Middle frontal gyrus (tissue), 1 donor: ENCODE measurements around the gene FYB1.

Experiments
- DNase-seq: peaks from one replicate; pipeline ENCODE4 v3.0.0-alpha.2; 2015; ENCODE audit warnings: low spot score; ENCODE audit errors: extremely low spot score

FYB1 gene

DNA sequence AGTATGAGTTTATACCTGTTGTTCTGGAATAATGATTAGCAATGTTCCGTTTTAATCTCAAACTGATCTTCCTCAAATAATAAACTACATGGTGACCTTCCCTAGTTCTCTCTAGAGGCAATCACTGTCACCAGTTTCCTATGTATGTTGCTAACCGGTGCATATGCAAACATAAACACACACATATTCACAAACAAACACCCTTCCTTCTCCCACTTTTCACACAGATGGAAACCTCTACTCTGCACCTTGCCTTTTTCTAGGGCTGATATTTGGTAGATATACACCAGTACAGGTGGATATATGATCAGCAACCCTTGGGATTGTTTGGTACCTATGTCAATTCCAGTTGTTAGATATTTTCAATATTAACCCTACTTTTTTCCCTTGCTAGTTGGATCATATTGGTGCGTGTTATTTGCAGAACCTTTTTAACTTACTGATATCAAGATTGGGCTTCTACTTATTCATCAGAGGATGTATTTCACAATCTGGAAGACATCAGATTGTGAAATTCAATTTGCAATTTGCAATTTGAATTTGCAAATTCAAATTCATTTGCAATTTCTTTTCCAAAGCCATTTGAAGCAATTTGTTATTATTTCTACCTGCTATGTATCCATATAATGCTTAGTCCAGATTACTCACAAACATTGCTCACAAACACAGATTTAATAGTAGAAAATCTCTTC, 12.6 kb downstream of the FYB1 start:
- DNase-seq = no peak

DNA sequence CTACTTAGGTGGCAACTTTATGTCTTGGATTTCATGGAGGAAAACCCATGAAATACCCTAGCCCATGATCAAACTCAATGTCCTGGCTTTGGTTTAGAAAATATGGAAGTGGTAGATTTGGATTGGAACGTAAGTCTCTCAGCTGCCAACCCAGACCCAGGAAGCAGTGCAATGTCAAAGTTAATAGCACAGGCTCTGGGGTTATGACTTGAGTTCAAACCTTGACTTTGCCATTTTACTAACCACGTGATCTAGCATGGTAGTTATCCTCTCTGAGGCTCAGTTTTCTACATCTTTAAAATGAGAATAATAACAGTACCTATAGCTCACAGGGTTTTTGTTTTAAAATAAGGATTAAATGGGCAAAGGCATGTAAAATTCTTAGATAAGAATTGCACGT, 13.8 kb downstream of the FYB1 start:
- DNase-seq = no peak

DNA sequence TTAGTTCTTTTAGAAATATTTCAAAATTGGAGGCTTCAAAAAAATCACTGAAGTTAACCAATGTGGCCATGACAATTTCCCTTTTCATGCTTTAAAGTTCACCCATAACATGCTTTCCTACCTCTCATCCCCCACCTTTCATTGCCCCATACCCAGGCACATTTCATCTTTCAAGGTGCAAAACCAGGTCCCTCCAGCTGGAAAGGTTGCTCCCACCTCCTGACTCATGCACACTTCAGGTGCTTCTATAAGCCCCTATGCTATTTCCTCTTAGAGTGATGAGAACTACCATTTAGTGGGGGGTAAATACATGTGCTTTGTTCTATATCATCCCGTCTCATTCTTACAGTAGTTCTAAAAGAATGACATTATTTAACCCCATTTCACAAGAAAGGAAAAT, 15.4 kb downstream of the FYB1 start:
- no peak for DNase-seq

DNA sequence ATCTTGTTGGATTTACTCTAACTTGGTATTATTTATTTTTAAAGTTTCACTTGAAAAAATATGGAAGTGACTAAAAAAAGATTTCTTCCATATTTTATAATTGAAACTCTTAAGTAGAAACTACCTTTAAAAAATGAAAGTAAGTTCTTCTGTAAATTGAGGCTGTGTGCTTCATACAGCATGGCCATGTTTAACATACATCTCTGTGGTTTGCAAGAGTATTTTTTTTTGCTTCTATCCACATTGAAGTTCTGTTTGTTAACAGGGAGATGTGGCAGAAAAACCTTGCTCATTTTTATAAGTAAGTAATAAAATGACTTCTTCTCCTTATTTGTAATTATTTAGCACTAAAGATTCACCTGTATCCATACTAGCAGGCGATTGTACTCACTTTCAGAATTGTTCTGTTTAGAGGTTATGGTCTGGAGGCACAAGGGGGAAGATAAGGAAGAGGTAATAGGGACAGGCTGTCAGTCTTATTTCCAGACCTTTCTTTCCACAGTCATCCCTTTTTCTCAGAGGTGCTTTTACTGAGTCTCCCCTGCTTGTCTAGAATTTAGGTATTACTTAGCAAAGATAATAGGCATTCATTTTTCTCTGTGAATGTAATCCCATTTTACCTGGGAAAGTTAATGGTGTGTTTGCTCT, 16.0 kb downstream of the FYB1 start:
- DNase-seq = no peak

DNA sequence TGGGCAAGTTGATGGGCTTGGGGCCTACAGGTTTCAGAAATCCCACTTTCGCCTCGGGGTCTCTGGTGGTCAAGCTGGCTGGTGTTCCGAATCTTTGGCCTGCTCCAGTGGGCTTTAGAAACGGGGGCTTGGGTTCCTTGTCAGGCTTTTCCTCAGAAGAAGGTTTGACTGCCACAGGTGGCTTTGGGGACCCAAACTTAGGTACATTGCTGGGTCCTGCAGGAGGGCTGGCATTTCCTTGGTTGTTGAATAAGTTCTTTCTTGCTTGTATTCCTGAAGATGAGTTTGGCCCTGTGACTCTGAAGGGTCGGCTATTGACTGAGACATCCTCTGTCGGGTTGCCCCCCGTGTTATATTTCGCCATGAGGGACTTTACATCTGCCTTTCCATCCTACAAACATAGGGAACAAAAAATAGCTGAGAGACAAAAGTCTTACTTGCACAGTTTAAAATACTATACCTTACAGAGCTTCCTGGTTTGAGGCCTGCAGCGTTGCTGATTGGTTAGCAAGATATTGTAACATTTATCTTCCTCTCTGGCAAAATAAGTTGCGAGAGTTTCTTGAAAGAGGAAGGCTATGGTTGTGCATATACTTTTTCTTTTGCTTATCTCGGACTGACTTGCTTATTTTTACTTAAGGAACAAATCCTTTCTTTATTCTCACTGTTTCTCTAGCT, 16.6 kb downstream of the FYB1 start:
- DNase-seq = no peak

DNA sequence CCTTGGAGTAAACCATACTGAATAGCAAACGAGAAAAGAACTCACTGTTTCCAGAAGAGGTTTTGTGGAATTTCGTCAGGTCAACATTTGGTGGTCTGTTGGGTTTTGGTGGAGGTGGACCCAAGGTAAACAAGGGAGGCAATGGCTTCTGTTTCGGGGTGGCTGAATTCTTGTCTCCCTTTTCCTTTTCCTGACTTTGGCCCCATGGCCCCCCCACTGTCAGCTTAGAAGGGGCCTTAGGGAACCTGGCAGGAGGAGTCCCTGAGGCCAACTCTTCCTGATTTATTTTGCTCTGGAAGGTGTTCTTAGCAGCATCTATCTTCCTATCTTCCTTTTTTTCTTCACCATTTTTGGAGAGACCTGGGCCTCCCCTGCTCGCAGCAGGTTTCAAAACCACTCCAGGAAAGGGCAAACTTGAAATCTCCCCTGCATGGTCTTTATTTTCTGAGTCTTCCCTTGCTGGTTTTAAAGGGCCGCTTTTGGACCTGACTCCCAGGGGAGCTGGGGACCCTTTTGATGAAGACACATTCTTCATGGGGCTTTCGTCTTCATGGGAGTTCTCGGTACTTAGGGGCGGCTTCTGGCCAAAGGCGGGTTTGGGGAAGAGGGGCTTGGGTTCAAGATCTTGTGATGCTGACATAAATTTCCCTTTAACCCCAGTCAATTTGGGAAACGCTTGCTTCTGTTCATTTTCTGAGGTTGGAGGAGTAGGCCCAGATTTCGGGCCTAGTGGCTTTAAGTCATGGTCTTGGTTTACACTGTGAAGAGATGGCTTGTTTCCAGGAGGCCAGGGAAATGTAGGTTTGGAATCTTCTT, 17.4 kb downstream of the FYB1 start:
- DNase-seq = no peak

DNA sequence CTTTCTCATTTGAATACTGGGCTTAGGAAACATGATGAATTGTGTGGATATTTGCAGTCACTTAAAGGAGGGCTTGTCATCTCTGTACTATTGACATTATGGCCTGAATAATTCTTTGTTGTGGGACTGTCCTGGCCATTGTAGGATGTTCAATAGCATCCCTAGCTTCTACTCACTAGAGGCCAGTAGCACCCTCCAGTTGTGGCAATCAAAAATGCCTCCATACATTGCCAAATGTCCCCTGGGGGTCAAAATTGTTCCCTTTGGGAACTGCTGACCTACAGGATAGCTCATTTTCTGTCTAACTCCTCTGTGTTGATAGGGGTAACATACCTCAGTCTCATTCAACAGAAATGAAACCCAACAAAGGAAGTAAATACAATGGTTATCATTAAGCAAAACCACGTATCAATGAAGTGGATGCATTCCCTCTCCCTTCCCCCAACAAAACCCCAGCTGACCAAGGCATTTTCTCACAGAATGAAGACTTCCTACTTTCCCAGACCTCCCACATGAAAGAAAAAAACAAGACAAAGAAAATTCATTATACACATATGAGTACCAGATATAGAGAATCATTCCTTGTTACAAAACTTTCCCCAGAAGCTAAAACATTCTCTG, 18.1 kb downstream of the FYB1 start:
- no peak for DNase-seq

DNA sequence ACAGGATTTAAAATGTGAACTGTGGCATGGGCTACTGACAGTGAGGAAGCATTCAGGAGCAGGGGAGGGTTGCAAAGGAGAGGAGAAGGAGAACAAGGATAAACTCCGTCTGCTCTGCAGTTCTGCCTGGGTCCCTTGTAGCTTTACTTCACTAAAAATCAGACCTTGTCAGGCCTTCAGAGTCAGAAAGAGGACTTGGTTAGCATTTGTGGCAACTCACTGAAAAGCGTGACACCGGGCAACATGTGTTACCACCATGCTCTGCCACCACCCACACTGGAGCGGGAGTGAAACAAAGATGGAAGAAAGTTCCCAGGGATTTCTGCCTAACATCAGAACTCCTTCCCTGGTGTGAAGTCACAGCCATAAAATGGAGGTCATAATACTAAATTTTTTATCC, 19.3 kb downstream of the FYB1 start:
- no peak for DNase-seq

DNA sequence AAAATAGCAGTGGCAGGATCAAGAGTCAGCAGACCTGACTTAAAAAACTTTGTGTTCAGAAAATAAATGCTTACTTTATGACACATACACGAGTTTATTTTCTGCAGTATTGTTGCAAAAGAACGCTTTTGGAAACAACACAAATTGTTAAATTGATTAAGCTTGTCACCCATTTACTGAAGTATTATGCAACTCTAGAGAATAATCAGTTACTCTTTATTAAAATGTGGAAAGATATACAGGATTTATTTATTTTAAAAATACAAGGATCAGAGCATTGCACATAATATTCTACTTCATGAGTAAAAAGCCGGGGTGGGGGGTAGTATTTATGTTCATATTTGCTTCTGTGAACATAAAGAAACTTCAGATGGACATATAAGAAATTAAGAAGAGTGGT, 20.0 kb downstream of the FYB1 start:
- DNase-seq = no peak

DNA sequence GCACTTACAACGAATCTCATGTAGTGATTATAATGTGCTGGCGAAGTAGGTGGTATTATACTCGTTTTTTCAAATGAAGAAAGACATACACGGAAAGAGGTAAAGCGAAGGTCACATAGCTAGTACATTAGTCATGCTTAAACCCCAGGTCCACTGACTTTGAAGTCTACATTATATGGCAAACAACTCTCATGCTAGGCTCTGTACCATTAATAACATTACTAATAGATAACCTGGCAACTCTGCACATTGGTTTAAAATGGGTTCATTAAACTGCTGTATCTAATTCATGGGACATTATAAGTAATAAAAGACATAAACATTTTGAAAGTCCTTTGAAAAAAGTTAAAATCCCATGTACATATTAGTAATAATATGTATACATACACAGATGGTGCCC, 21.2 kb downstream of the FYB1 start:
- DNase-seq = no peak

DNA sequence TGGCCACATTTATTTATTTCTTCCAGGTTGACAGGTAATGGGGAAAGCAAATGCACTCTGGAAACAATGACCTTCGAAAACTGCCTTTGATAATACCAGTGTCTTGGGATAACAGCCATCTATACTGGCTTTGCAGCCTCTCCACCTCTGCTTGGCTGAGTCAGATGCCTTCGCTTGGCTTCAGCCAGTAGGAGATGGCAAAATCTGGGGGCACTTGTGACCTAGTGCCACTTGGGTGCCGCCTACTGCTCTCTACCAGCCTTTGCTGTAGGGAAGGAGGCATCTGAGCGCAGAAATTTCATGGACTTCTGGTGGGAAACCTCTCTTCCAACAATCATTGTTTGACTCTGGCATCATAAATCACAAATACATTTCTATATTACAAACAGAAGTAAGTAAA, 21.8 kb downstream of the FYB1 start:
- DNase-seq = no peak

DNA sequence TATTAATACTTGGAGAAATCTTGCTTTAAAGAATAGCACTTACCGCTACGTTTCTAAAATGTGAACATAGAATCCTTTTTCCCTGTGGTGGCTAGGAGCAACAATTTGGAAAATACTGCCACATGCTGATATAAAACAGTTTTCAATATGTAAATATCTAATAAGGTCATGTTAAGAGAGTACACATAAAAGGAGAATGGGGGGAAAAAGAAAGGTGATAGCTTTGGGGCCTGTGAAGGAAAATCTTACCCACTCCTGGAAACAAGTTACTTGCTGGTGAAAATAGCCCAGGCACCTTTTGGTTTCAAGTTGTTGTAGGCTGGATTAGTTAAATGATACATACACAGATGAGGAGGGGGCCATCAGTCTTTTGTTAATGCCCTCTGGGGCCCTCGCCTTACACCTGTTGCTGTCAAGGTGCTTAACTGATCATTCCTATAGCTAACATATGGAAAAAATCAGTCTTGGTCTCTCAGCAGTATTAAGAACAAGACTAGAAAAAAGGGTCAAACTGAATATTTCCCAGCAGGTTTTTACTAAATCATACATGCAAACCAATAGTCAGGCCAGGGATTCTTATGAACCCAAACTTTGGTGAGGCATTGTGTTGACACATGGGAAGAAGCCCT, 24.1 kb downstream of the FYB1 start:
- no peak for DNase-seq

DNA sequence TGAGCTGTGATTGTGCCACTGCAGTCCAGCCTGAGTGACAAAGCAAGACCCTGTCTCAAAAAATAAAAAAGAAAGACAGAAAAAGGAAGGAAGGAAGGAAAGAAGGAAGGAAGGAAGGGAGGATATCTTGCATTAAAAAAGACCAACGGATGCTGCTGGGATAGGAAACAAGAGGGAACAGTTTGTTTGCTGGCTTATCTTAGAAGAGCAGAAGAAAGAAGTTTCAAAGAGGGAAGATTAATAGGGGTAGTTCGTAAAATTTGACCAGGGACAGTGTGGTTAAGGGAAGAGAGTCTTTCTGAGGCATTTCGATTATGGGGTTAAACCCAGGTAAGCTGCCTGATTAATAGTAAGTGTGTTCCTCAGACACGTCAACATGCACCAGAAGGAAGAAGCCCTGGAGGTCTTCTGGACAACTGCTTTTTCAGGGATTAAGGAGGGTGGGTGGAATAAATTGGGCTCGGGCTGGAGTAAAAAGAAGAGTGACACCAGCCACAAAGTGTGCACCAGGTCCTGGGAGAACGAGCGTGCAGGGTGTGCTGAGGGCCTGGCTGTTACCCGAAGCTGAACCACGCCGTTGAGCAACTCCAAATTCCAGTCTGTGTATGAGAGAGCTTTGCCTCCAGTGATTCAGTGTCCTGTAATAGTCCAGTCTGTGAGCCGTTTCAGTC, 24.8 kb downstream of the FYB1 start:
- DNase-seq = no peak

DNA sequence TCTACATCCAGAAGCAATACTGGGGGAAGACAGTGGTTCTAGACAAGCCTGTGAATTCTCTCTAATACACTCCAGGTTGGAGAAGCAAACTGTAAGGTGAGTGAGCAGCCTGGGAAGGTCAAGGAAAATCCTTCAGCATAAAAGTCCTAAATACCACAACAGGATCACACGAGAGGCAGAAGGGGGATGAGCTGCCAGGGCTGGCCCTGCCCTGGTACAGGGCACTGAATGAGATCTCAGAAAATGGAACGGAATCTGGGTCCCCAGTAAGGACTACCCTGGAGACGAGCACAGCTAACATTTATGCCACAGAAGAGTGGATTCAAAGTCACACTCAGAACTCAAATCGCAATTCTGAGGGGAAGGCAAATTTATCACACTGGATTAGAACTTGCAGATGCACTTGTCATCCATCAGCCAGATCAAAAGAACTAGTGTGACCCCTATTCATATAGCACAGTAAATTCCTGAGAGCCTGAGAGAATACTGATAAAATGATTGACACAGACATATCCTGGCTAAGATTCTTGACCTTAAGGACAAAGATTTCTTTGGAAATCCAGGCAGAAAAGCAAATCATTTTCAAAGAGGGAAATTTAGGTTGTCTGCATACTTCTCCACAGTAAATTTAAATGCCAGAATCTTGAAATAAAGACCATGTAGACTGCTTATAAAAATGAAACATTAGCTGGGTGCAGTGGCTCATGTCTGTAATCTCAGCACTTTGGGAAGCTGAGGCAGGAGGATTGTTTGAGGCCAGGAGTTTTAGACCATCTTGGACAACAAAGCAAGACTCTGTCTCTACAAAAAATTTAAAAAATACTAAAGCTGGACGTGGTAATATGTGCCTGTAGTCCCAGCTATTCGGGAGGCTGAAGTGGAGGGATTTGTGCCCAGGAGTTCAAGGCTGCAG, 25.6 kb downstream of the FYB1 start:
- no peak for DNase-seq

DNA sequence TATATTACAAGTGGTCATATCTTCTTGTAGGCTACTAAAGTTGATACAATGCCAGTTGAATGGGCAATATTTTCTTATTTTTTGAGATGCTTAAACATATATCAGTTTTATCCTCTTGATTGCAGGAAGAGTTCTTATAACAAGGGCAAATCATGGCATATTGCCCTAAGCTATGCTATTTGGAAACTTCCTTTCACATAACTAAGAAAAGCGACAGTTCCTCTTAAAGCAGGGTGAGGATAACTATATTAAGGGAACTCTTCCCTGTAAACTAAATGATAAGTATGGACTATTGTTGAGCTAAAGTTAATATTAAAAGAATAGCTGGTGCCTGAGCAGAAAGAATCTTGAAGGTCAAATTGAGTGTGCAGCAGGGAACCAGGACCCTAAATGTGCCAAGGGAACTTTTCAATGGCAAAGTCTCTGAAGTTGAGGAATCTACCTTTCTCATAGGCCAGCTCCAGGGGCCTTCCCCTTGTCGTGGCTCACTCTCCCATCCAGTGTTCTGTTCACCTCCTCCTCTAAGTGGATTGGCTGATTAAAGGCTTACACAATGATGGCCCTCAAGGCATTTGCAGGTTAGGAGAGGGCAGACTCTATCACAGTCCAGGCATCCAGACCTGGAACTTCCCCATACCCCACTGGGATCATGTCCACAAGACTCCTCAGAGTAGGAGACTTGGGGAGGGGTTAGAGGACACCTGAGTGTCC, 26.8 kb downstream of the FYB1 start:
- DNase-seq = no peak

DNA sequence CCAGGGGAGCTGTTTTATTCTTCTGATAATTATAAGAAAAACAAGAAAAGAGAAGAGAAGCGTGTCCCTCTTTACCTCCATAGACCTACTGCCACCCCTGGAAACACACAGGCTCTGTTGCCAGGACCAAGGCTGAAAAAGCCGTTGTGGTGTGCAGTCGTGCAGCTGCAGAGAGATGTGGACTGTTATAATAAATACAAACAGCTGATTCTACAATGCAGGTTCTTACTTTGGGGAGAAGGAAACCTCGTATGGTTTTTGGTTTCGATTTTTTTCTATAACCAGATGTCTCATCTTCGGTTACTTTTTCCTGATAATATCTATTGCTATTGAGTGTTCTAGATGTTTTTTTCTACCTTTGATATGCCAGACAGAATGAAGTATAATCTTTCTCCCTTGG, 28.1 kb downstream of the FYB1 start:
- no peak for DNase-seq

DNA sequence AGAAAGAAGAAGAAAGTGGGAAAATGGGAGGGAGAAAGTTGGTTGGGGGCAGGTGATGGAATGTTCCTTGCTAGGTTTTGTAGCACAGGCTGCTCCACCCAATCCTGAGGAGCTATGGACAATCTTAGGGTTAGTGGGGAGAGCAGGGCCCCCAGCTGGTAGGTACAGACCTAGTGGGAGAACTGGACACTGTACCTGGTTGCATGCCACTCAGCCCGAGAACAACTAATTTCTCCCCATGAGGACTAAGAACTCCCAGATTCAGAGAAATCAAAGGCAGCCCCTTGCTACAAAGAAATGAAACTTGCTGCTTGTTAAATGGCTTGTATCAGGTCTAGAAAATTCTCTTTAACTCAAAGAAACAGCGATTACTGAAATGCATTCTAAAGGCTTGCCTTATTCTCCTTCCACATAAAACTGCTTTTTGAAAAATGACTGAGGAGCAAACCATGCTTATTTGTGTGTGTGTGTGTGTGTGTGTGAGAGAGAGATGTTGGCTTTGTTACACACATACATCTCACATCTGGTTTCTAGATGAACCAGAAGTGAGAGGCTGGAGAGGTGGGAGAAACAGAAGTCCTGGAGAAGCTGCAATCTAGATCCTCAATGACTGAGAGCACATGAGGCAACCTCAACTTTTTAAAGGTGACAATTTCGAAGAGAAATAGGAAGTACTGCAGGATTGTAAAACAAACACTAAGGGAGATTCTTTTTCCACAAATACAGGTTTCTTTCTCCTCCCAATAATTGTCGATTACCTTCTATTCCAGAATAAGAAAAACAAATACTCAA, 28.9 kb downstream of the FYB1 start:
- DNase-seq = no peak
